GM15510 (cell line): ENCODE results near the gene RBBP5.
A peak's percentile ranks its signal among the peaks of the same experiment; 100 is the strongest.

ENCODE experiments used
- POLR2A ChIP-seq: IDR thresholded peaks from 3 replicates; pipeline ENCODE4 v1.6.1; 2011; ENCODE audit warnings: borderline replicate concordance; ENCODE audit not compliant: insufficient read length; ENCODE audit errors: extremely low read depth

The RBBP5 gene

GRCh38 chr1:205121660-205122488 is at the start of gene RBBP5:
TSS of gene RBBP5 (minus strand) at chr1:205121978. CDS start at chr1:205121873, 105 bp downstream.
- TF ChIP-seq POLR2A, result peak; percentile 87

GRCh38 chr1:205171369-205171768 is 49.6 kb upstream of the RBBP5 start:
- TF ChIP-seq POLR2A, result no peak

- TF ChIP-seq POLR2A, result no peak
Observed at GRCh38 chr1:205170532-205171269, 48.9 kb upstream of the RBBP5 start.

- TF ChIP-seq POLR2A, result no peak
Observed at GRCh38 chr1:205169248-205169647, 47.5 kb upstream of the RBBP5 start.

- TF ChIP-seq POLR2A, result no peak
Observed at GRCh38 chr1:205168291-205168690, 46.5 kb upstream of the RBBP5 start.

- TF ChIP-seq POLR2A, result no peak
Observed at GRCh38 chr1:205162301-205162700, 40.5 kb upstream of the RBBP5 start.

GRCh38 chr1:205161076-205161475 is 39.3 kb upstream of the RBBP5 start:
- no peak for TF ChIP-seq POLR2A

GRCh38 chr1:205158048-205158616 is 36.4 kb upstream of the RBBP5 start:
- no peak for TF ChIP-seq POLR2A

GRCh38 chr1:205152505-205152904 is 30.7 kb upstream of the RBBP5 start:
- no peak for TF ChIP-seq POLR2A

GRCh38 chr1:205150651-205151428 is 29.1 kb upstream of the RBBP5 start:
- no peak for TF ChIP-seq POLR2A

GRCh38 chr1:205147191-205147835 is 25.5 kb upstream of the RBBP5 start:
- TF ChIP-seq POLR2A, result no peak

GRCh38 chr1:205144751-205145150 is 23.0 kb upstream of the RBBP5 start:
- TF ChIP-seq POLR2A, result no peak

- TF ChIP-seq POLR2A, result no peak
Observed at GRCh38 chr1:205144046-205144720, 22.4 kb upstream of the RBBP5 start.

GRCh38 chr1:205142102-205142469 is 20.3 kb upstream of the RBBP5 start:
- no peak for TF ChIP-seq POLR2A
